LNCAP (cell line): Measurements from ENCODE around the gene CDR2L.

ENCODE experiments used
- CTCF ChIP-seq: fragments of 450-650 bp; IDR thresholded peaks from 2 replicates; pipeline ENCODE4 v1.5.1; 2017; ENCODE audit warnings: mild to moderate bottlenecking

Gene CDR2L

GRCh38 chr17:74979408-74980146 lies 7.9 kb upstream of the CDR2L start:
- no peak for TF ChIP-seq CTCF

- TF ChIP-seq CTCF: no peak
Measured at GRCh38 chr17:74981318-74981978, 6.0 kb upstream of the CDR2L start.

- no peak for TF ChIP-seq CTCF
Measured at GRCh38 chr17:74981979-74982662, 5.3 kb upstream of the CDR2L start.

- TF ChIP-seq CTCF: no peak
Measured at GRCh38 chr17:74986206-74986576, 1.2 kb upstream of the CDR2L start.

- TF ChIP-seq CTCF: no peak
Measured at GRCh38 chr17:74987909-74988711, 678 bp downstream of the CDR2L start.

GRCh38 chr17:74990581-74991105 lies 3.2 kb downstream of the CDR2L start:
- TF ChIP-seq CTCF: no peak

GRCh38 chr17:74992223-74992622 lies 4.8 kb downstream of the CDR2L start:
- no peak for TF ChIP-seq CTCF
